ENCODE data around the gene CLDN20. TPM values are rescaled to one million over a fixed set of nuclear protein-coding genes. Genes with fewer than 3 reads are reported as not detected.

The CLDN20 gene
- polyA plus RNA-seq, 1 of the 3 experiments (the other 2 are of a cell fraction) = 0.07 TPM

- DNase-seq = no peak
- H2AFZ ChIP-seq (ENCODE audit: low read depth) = no peak overlapping the region
Observed at GRCh38 chr6:155227046-155227445, 36.8 kb upstream of the CLDN20 start.

More at GRCh38 chr6:155227046-155227445, 36.8 kb upstream of the CLDN20 start:
- Histone ChIP-seq H3K79me2 (ENCODE audit: insufficient read depth) (no peaks in the 10 kb centered on the region), H3K4me2 (no peak overlapping the region), H3K4me1 (ENCODE audit: control insufficient read depth in 1 of 2, insufficient read depth in 2 of 2, low read depth in 1 of 2, low read length in 1 of 2) (peaks cover 12 to 15% of the 10 kb centered on the region in 2 experiments; a peak in 2 of 4 replicates), H4K20me1 (ENCODE audit: insufficient read depth) (no peaks in the 10 kb centered on the region), H3K9ac (no peak overlapping the region), H3K36me3 (replicated peaks in 1 of 2; ENCODE audit: control insufficient read depth in 1 of 2, insufficient read depth in 2 of 2, low read length in 1 of 2) (no peaks in the 10 kb centered on the region), H3K4me3 (ENCODE audit: low read depth in 2 of 2, low read length in 1 of 2) (no peak overlapping the region), H3K27me3 (ENCODE audit: insufficient read depth) (no peaks in the 10 kb centered on the region), H3K27ac (ENCODE audit: low read depth in 2 of 2, low read length in 1 of 2) (no peak overlapping the region), H3K9me2 (no peaks in the 10 kb centered on the region), H3F3A (replicated peaks; ENCODE audit: insufficient read depth) (peaks cover 8% of the 10 kb centered on the region), H3K9me3 (no peaks in the 10 kb centered on the region)
- TF ChIP-seq TAF1 (IDR thresholded peaks at IDR 0.05; ENCODE audit: borderline replicate concordance, low read depth, low read length) (no peak), RAD21 (IDR thresholded peaks at IDR 0.05; ENCODE audit: low read length) (no peak), USF2 (IDR thresholded peaks at IDR 0.05; ENCODE audit: borderline replicate concordance, low read depth, low read length) (no peak), JUND (IDR thresholded peaks at IDR 0.05) (no peak), FOXJ3 (CRISPR knock-in tag; IDR thresholded peaks at IDR 0.05) (no peak), FOSL2 (IDR thresholded peaks at IDR 0.05; ENCODE audit: borderline replicate concordance, low read depth) (no peak), NFIC (IDR thresholded peaks at IDR 0.05; ENCODE audit: borderline replicate concordance) (no peak), YY1 (IDR thresholded peaks at IDR 0.05; ENCODE audit: low read depth) (no peak), SIN3A (IDR thresholded peaks at IDR 0.05; ENCODE audit: borderline replicate concordance, low read depth, low read length) (no peak), RFX5 (IDR thresholded peaks at IDR 0.05; ENCODE audit: low read length) (no peak), USF1 (IDR thresholded peaks at IDR 0.05; ENCODE audit: borderline replicate concordance, low read depth) (no peak), CTCF (IDR thresholded peaks at IDR 0.05) (no peak), PBX3 (IDR thresholded peaks at IDR 0.05) (no peak), EZH2phosphoT487 (IDR thresholded peaks at IDR 0.05; ENCODE audit: borderline replicate concordance, low read depth) (no peak), MAX (IDR thresholded peaks at IDR 0.05; ENCODE audit: low read depth) (no peak), TEAD4 (IDR thresholded peaks at IDR 0.05; ENCODE audit: borderline replicate concordance, insufficient read depth) (no peak), POLR2AphosphoS5 (IDR thresholded peaks at IDR 0.05; ENCODE audit: low read depth, low read length) (no peak), MEF2A (IDR thresholded peaks at IDR 0.05; ENCODE audit: borderline replicate concordance, low read depth) (no peak), FOXM1 (IDR thresholded peaks at IDR 0.05; ENCODE audit: low read depth) (no peak)
- 93% methylated on average over 4 of the region's 4 CpGs for WGBS (ENCODE audit: low lambda C conversion rate)
- ChIA-PET CTCF (no interaction called here), POLR2A (no interaction called here)

Data from SK-N-SH (cell line).